Activated naive CD4-positive, alpha-beta T cell treated with anti-CD3 and anti-CD28 coated beads, Interleukin-2, amount 50 U/mL, for 72 hours (primary cell): ENCODE results near the gene CCDC134. TPM values are rescaled to one million over a fixed set of nuclear protein-coding genes. Genes with fewer than 3 reads are reported as not detected.

ENCODE experiments used
- ATAC-seq, 2 donors: fragments of 150-1000 bp; cut with Tn5 transposase; 2 replicates each; pipeline ENCODE4 v1.10.0; 2021; ENCODE audit warnings: mild to moderate bottlenecking in 2 of 2, moderate library complexity in 2 of 2
- DNase-seq, 2 donors: peaks; one replicate each; pipeline ENCODE4 v3.0.0; 2021 to 2022; ENCODE audit warnings: low spot score in 2 of 2
- H3K27ac Mint-ChIP-seq, 2 donors: one replicate each; pipeline ENCODE4 v1.8.0; 2022; ENCODE audit warnings: mild to moderate bottlenecking in 2 of 2, mixed read lengths in 2 of 2
- H3K36me3 Mint-ChIP-seq, 2 donors: one replicate each; pipeline ENCODE4 v1.8.0; 2022; ENCODE audit warnings: mixed read lengths in 2 of 2
- H3K9me3 Mint-ChIP-seq, 2 donors: one replicate each; pipeline ENCODE4 v1.8.0; 2022; ENCODE audit warnings: mixed read lengths in 2 of 2
- total RNA-seq, 2 donors: library from RNA; stranded (reverse); gene quantifications; one replicate each; pipeline ENCODE4 v1.2.3, GENCODE V29; 2022

The CCDC134 gene
- total RNA-seq, 2 donors from 2014 or later, result 16.7 to 31.7 TPM

DNA sequence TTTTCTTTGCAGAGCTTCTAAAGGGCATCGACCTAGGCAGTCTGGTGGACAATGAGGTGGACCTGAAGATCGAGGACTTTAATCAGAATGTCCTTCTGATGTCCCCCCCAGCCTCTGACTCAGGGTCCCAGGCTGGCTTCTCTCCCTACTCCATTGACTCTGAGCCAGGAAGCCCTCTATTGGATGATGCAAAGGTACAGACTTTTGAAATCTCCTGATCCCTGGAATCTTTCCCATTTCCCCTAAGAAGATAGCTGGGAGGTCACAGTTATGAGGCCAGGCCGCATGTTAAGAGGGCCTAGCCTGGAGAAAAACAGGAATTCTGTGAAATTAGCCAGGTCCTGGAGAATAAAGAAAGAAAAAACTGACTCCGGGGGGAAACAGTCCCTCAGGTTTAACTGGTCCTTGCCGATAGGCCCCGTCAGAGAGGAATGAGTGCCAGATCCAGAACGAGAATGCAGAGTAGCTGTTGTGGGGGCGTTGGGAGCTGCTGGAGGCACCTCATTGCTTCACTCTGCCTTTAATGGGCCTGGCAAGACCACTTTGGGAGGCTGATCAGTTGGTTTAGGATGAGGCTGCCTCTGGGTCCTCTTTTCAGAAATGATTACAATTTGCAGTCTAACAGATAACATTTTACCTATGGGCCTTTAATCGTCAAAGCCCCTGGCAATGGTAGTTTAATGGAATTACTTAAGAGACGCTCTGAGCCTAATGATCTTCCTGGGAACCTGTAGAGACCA is 75.2 kb downstream of the CCDC134 start:
- Mint-ChIP-seq H3K9me3 (no peaks in the 10 kb centered on the region), H3K36me3 (peaks cover 54 to 73% of the 10 kb centered on the region in 2 donors), H3K27ac (peak overlapping the region; percentile 97)
- no peak for DNase-seq
- no peak for ATAC-seq

Other genes starting within 250 kb of the CCDC134 start
- not detected for gene CSDC2, start 239.7 kb upstream of the CCDC134 start, total RNA-seq
- 10 to 100 TPM; 43.4 to 49.9 TPM for gene PMM1, start 210.8 kb upstream of the CCDC134 start, total RNA-seq
- 10 to 100 TPM; 18.3 to 44.8 TPM for gene DESI1, start 179.6 kb upstream of the CCDC134 start, total RNA-seq
- 100 to 1,000 TPM; 283 to 423 TPM for gene XRCC6, start 179.4 kb upstream of the CCDC134 start, total RNA-seq
- gene SNU13, start 111.8 kb upstream of the CCDC134 start, total RNA-seq, result 100 to 1,000 TPM; 193 to 235 TPM
- gene MEI1, start 101.2 kb upstream of the CCDC134 start, total RNA-seq, result 10 to 100 TPM; 28.3 to 36.9 TPM
- 100 to 1,000 TPM; 162 to 163 TPM for gene SREBF2, start 32.4 kb downstream of the CCDC134 start, total RNA-seq
- 1 to 10 TPM; 1.1 to 4.2 TPM for gene SHISA8, start 114.4 kb downstream of the CCDC134 start, total RNA-seq
- 1 to 10 TPM; 4.4 to 8.4 TPM for gene TNFRSF13C, start 126.1 kb downstream of the CCDC134 start, total RNA-seq
- 100 to 1,000 TPM in 1 of 2 donors, 10 to 100 TPM in 1; 72.8 to 108 TPM for gene CENPM, start 146.5 kb downstream of the CCDC134 start, total RNA-seq
- 1 to 10 TPM; 1.2 to 4.2 TPM for gene SEPTIN3, start 168.8 kb downstream of the CCDC134 start, total RNA-seq
- gene WBP2NL, start 198.1 kb downstream of the CCDC134 start, total RNA-seq, result under 1 TPM; 0.39 to 0.47 TPM